HG02571 (cell line): Measurements from ENCODE around the gene EGFLAM.

ENCODE experiments used
- ATAC-seq: cut with Tn5 transposase; IDR thresholded peaks from one replicate; pipeline ENCODE4 v1.9.1; 2021; ENCODE audit warnings: mild to moderate bottlenecking, moderate library complexity; ENCODE audit not compliant: unreplicated experiment

Gene EGFLAM

GRCh38 chr5:38467353-38468040, 209.1 kb downstream of the EGFLAM start:
- ATAC-seq = no peak

- no peak for ATAC-seq
Measured at GRCh38 chr5:38468202-38468673, 209.9 kb downstream of the EGFLAM start.

- ATAC-seq = no peak
Measured at GRCh38 chr5:38468978-38469706, 210.8 kb downstream of the EGFLAM start.

GRCh38 chr5:38469707-38470267, 211.4 kb downstream of the EGFLAM start:
- no peak for ATAC-seq

- ATAC-seq = no peak
Measured at GRCh38 chr5:38471709-38472108, 213.3 kb downstream of the EGFLAM start.

GRCh38 chr5:38472541-38472940, 214.2 kb downstream of the EGFLAM start:
- ATAC-seq = no peak

- no peak for ATAC-seq
Measured at GRCh38 chr5:38473008-38473407, 214.6 kb downstream of the EGFLAM start.

- no peak for ATAC-seq
Measured at GRCh38 chr5:38478166-38478565, 219.8 kb downstream of the EGFLAM start.

GRCh38 chr5:38478878-38479277, 220.5 kb downstream of the EGFLAM start:
- ATAC-seq = no peak

- ATAC-seq = no peak
Measured at GRCh38 chr5:38479315-38479904, 221.1 kb downstream of the EGFLAM start.

GRCh38 chr5:38483805-38484398, 225.5 kb downstream of the EGFLAM start:
- ATAC-seq = no peak

- ATAC-seq = no peak
Measured at GRCh38 chr5:38494175-38494574, 235.8 kb downstream of the EGFLAM start.

- no peak for ATAC-seq
Measured at GRCh38 chr5:38494763-38495162, 236.4 kb downstream of the EGFLAM start.

GRCh38 chr5:38497946-38498345, 239.6 kb downstream of the EGFLAM start:
- ATAC-seq = no peak

GRCh38 chr5:38500573-38501260, 242.4 kb downstream of the EGFLAM start:
- no peak for ATAC-seq

GRCh38 chr5:38506302-38506701, 247.9 kb downstream of the EGFLAM start:
- ATAC-seq = no peak

GRCh38 chr5:38509185-38509584, 250.8 kb downstream of the EGFLAM start:
- ATAC-seq = no peak
